SIG-M5 treated with dmso at 0.1 percent for 504 hours (cell line): ENCODE results near the gene FLOT2.
"Not testable (repeated sequence)": the region's sequence is repeated elsewhere in the genome, so short reads cannot be mapped to it uniquely, and the experiment has no call there.

Experiments
- DNase-seq: peaks from one replicate; lab custom pipeline; 2025; ENCODE audit not compliant: unreplicated experiment; lab: John Stamatoyannopoulos, UW

The FLOT2 gene

DNA sequence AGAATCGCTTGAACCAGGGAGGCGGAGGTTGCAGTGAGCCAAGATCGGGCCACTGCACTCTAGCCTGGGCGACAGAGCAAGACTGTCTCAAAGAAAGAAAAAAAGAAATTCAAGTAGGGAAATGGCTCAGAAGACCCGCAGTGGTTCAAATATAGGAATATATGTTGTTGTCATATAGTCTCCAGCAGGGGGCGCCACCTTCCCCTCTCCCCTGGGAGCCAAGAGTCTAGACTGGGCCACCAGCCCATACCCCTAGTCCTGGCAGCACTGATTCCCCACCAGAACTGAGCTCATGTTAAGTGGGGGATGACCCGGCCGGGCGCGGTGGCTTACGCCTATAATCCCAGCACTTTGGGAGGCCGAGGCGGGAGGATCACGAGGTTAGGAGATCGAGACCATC lies 48.9 kb downstream of the FLOT2 start:
- DNase-seq, result peak; percentile 28

DNA sequence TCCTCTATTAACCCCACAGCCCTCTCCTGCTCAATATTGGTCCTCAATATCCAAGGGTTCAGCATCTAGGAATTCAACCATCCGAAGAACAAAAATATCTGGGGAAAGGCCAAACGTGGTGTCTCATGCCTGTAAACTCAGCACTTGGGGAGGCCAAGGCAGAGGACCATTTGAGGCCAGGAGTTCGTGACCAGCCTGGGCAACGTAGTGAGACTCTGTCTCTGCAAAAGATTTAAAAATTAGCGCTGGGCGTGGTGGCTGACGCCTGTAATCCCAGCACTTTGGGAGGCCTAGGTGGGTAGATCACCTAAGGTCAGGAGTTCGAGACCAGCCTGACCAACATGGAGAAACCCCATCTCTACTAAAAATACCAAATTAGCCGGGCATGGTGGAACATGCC lies 50.8 kb downstream of the FLOT2 start:
- not testable (repeated sequence) for DNase-seq

GRCh38 chr17:28846231-28846630 lies 51.3 kb downstream of the FLOT2 start:
- no peak for DNase-seq

DNA sequence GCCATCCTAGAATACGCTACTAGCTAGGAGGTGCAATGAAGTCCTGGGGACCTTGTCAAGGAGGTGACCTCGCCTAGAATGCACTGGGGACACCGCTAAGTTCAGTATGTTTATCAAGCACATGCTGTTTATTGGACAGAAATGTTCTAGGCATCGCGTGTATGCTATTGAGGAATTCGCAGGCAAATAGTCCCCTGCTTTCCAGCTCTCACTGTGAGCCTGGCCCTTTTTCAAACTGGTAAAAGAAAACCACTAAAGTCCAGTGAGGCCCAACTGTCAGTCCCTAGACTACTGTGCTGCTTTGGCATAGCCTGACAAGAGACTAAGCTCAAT lies 53.8 kb downstream of the FLOT2 start:
- no peak for DNase-seq

DNA sequence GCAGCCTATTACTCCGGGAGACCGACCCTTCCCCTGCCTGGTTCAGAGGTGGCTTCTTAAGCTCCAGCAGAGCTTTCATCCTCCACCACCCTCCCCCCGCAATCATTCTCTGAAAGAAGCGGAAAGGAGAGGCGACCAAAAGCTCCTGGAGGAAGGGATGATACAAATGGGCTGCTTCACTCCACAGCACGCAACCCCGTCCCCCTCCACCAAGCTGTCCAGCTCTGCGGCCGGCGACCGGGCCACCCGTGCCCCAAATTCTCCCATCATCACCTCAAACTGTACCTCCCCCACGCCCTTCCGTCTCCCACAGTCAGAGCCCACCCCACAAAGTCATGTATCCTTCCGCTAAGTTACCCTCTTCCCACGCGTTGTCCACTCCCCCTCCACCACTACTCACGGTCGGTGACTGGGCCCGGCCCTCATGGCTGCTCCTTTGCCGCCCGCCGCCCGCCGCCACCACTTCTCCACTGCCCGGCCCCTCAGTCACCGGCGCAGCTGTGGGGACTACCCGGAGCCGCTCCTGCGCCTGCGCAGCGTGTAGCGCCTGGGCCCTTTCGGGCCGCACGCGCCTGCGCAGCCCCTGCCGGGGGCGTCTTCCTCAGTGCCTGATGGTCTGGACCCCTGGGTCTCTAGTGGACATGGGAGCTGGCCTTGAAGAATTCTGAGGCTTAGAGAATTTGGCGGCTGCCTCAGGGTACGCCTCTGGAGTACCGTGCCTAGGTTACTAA lies 55.1 kb downstream of the FLOT2 start, which contains the start of gene FAM222B:
Gene FAM222B, minus strand, starts transcription at position 509 of the 731 bp plus-strand sequence. CDS start 76,123 bp downstream, outside the sequence.
- DNase-seq, result peak; percentile 77

DNA sequence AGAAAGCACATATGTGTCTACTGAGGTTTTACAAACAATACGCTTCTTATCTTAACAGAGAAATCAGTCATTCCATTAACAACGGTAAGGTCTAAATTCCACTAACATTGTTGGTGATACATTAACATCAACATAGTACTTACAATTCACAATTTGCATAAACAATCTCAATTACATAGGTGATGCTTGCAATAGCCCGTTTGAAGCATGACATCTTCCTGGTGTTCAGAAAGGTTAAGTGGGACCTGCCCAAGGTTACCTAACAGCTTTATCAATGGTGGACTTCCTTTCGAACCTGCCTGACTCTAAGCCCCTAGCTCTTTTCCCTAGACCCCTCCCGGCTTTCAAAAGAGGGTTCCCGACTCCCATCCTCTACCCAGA lies 55.6 kb downstream of the FLOT2 start:
- DNase-seq, result no peak

- no peak for DNase-seq
These were observed 58.3 kb downstream of the FLOT2 start for GRCh38 chr17:28839221-28839620.

DNA sequence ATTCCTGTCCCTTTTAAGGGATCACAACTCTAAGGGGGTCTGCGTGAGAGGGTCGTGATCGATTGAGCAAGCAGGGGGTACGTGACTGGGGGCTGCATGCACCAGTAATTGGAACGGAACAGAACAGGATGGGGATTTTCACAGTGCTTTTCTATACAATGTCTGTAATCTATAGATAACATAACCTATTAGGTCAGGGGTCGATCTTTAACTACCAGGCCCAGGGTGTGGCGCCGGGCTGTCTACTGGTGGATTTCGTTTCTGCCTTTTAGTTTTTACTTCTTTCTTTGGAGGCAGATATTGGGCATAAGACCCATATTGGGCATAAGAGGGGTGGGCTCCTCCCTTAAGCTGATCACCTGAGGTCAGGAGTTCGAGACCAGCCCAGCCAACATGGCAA lies 61.0 kb downstream of the FLOT2 start:
- not testable (repeated sequence) for DNase-seq

DNA sequence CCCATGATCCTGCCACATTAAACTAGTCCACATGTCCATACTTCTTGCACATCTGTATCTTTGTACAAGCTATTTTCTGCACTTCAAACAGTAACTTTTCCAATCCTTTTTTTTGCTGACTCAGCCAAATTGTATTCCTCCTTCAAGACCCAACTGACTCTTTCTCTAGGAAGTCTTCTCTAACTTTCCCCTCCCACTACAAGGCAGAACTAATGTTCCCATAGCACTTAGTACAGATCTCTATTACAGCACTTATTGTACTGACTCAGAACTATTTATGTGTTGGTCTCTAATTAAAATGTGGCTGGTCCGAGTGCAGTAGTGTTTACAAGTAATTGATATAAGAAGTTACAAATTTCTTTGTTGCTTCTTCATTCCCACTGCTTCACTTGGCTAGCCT lies 63.1 kb downstream of the FLOT2 start:
- DNase-seq, result no peak
